HEK293 (cell line): ENCODE measurements around the gene ASGR2.

Experiments
- TCF7L2 ChIP-seq: IDR thresholded peaks from 2 replicates; pipeline ENCODE4 v1.6.1; 2011; ENCODE audit warnings: low read depth, mild to moderate bottlenecking, inconsistent platforms, low read length, moderate library complexity, borderline replicate concordance
- TF ChIP-seq, protein P1 (sequence below): fragments of 450-650 bp; formaldehyde crosslinking; IDR thresholded peaks from 2 replicates; pipeline ENCODE4 v1.5.1; 2016; ENCODE audit warnings: missing biosample characterization, missing genetic modification characterization

- TF ChIP-seq, protein P1, sequence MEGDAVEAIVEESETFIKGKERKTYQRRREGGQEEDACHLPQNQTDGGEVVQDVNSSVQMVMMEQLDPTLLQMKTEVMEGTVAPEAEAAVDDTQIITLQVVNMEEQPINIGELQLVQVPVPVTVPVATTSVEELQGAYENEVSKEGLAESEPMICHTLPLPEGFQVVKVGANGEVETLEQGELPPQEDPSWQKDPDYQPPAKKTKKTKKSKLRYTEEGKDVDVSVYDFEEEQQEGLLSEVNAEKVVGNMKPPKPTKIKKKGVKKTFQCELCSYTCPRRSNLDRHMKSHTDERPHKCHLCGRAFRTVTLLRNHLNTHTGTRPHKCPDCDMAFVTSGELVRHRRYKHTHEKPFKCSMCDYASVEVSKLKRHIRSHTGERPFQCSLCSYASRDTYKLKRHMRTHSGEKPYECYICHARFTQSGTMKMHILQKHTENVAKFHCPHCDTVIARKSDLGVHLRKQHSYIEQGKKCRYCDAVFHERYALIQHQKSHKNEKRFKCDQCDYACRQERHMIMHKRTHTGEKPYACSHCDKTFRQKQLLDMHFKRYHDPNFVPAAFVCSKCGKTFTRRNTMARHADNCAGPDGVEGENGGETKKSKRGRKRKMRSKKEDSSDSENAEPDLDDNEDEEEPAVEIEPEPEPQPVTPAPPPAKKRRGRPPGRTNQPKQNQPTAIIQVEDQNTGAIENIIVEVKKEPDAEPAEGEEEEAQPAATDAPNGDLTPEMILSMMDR (tag by site-specific recombination), result no peak
- no peak for TF ChIP-seq TCF7L2
Measured at GRCh38 chr17:7114875-7115614, 423 bp upstream of the ASGR2 start.
